Measurements from ENCODE around the gene LETM1.

GRCh38 chr4:1903035-1903434 is 47.1 kb upstream of the LETM1 start:
- no peak for TF ChIP-seq POLR2AphosphoS5 (IDR thresholded peaks at IDR 0.05; ENCODE audit: low read depth, low read length)
- no peak for TF ChIP-seq POLR2A (IDR thresholded peaks at IDR 0.05; ENCODE audit: borderline replicate concordance, extremely low read depth, insufficient read depth, insufficient read length)
- TF ChIP-seq JUND (IDR thresholded peaks at IDR 0.05), result no peak
